Fibroblast of the conjunctiva (primary cell): ENCODE data around the gene VPS16.
"Not testable (repeated sequence)": the region's sequence is repeated elsewhere in the genome, so short reads cannot be mapped to it uniquely, and the experiment has no call there.

ENCODE experiments used
- DNase-seq: peaks from one replicate; pipeline ENCODE4 v3.0.0-alpha.2; 2010; ENCODE audit warnings: low read depth

Gene VPS16

DNA sequence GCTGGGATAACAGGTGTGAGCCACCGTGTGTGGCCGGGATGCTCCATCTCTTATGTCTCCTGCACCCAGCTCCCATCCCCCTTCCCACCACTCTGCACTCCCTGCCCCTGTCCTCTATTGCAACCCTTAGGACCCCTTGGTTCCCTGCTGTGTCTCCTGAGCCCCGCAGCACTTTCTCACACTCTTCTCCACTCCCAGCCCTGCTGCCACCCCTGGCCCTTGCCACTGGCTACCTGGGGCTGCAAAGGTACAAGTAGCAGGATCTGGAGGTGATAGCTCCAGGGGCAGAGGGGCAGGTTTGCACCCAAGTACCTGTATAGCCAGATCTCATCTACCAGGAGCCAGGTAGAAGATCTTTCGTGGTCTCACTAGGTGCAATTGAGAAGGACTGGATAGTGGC, 33.5 kb upstream of the VPS16 start:
- no peak for DNase-seq

DNA sequence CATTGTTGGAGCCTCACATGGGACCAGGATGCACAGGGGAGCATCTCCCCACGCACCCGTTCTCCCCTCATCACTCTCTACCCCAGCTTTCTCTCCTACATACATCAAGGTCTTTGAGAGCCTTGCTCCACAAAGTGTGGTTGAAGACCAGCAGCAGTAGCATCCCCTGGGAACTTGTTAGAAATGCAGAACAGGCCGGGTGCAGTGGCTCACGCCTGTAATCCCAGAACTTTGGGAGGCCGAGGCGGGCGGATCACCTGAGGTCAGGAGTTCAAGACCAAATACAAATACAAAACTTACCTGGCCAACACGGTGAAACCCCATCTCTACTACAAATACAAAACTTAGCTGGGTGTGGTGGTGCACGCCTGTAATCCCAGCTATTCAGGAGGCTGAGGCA, 32.6 kb upstream of the VPS16 start:
- DNase-seq = not testable (repeated sequence)

DNA sequence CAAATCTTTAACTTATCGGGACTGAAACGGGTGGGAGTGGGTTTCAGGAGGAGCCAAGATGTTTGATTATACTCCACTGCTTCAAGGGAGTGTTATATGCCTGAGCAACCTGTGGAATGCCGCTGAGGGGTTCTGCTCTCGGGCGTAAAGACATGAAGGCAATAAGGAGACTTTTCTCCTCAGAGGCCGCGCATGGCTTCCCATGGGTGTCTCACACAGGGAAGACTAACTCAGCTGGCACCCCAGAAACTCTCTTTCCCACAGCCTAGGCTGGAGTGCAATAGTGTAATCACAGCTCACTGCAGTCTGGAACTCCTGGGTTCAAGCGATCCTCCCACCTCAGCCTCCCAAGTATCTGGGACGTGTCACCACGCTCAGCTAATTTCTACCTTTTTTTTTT, 30.9 kb upstream of the VPS16 start:
- no peak for DNase-seq

- DNase-seq = no peak
Observed at GRCh38 chr20:2812189-2812588, 28.4 kb upstream of the VPS16 start.

DNA sequence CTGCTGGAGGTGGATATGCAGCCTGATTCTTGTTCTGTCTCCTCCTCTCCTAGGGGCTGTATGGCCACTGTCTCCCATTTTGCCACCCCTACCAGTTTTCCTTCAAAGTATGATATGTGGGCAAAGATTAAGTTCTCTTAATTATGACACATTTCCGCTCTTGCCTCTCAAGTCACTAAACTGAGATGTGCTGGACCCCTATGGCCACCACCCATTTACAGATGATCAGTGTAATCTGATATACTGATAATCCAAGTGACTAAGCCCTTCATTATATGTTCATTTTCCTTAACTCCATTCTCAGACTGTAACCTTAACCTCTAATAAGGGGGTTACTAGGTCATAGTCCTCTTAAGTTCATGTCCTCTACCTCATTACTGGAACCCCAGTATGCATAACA, 26.5 kb upstream of the VPS16 start:
- DNase-seq = no peak

GRCh38 chr20:2814587-2815051, 25.9 kb upstream of the VPS16 start, which contains the start of gene C20orf141:
C20orf141 (plus strand) TSS chr20:2814987; CDS start chr20:2815185, 198 bp downstream.
- peak; percentile 98 for DNase-seq

GRCh38 chr20:2815242-2815900, 25.2 kb upstream of the VPS16 start:
- no peak for DNase-seq

DNA sequence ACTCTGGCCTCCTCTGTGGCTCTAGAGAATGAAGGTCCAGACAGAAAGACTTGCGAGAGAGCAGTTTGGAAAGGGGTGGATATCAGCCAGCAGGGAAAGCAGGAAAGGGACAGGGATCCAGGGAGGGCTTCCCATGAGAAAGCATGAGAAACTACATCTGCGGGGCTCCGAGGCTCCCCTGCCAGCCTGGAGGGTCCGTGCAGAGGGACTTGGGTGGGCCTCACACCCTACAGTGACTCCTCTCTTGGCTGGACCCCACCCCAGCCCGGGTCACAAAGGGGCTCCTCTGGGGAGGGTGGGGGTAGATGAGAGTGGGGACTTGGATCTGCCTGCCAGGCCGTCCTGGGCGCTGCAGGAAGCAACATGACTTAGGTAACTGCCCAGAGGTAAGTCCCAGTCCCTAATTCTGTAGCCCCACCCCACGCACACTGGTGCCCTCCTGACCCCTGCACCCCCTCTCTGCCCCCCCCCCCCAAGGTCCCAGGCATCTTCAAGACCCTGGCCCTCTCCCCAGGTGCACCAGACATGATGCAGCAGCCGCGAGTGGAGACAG, 24.4 kb upstream of the VPS16 start, which contains the start of gene TMEM239:
TSS of gene TMEM239 (plus strand) at position 335 of the 553 bp plus-strand sequence. CDS start at position 526, 191 bp downstream.
- no peak for DNase-seq

GRCh38 chr20:2816583-2817340, 23.8 kb upstream of the VPS16 start:
- DNase-seq = no peak

DNA sequence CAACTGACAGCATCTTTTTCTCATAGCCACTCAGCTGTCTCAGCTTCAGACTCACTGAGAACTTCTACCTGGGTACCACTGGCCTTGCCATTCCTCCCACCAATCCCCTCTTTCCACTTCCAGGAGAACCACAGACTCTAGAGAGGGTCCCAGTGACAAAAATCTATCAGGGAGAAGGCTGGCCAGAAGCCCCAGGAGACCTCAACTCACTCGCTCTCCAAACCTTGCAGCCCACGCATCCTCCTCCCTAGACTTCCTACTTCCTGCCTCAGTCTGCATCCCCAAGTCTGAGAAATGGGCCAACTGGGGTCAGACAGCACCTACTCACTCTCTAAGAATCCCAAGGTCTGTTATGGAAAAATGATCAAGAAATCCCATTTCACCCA, 23.2 kb upstream of the VPS16 start:
- DNase-seq = no peak

DNA sequence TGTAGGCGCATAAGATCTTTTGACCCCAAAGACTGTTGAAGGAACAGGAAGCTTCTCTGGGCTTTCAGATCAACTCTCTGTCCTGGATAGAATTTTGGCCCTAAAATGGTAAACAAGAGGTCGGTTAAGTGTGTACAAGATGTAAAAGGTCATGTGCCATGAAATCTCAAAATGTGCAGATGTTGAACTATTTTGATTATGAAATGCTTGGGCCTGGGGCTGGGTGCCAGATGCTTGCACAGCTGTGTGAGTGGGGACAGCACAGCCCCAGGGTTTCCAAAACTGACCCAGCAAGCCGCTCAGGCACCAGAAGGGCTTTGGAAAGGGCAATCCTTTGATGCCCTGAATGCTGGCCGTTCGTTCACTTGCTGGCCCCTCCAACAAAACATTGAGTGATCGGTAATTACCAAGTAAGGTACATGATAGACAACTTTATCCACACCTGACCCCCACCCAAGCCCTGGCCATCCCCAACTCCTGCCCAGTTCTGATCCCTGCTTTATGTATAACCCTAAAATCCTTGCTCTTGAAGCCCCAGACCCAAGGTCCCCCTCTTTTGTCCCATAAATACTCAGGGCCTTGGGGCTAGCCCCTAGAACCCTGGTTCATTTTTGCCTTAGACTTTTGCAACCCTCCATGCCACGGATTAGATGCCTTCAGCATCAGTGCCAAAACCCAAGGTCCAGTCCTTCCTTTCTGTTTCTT, 22.5 kb upstream of the VPS16 start:
- no peak for DNase-seq

DNA sequence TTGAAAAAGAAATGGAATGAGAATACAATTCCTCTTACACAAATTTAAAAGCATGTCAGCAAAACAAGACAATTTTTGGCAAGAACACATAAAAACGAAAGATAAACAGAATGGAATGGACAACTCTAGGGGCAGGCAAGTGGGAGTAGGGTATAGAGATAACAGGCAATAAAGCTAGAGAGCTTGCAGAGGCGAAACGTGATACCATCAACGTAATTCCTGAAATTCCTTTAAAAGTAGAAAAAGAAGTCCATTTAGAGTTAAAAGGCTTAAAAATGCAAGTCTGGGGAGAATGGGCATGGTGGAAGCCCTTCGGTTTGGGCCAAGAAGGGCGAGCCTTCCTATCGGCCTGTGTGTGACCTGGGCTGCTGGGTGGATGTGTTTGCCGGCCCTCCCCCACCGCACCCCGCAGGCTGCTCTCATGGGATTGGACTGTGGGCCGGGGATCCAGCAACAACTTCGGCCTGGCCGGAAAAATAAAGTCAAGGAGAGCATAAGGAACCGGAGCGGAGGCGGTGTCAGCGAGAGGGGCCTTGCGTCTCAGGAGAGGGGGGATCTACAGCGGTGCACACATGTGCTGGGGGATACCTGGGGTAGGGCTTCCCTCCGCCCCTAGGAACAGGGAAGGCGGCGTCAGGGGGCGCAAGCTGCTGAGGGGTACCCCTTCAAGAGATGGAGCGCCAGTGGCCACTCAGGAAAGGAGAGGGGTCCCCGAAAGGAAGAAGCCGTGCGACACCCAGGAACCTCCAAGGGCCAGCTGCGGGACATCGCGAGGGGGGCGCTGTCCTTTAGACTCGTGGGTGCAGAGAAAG, 20.3 kb upstream of the VPS16 start:
- DNase-seq = no peak

- no peak for DNase-seq
Observed at GRCh38 chr20:2820896-2821869, 19.4 kb upstream of the VPS16 start.

GRCh38 chr20:2822073-2822472, 18.5 kb upstream of the VPS16 start:
- no peak for DNase-seq

DNA sequence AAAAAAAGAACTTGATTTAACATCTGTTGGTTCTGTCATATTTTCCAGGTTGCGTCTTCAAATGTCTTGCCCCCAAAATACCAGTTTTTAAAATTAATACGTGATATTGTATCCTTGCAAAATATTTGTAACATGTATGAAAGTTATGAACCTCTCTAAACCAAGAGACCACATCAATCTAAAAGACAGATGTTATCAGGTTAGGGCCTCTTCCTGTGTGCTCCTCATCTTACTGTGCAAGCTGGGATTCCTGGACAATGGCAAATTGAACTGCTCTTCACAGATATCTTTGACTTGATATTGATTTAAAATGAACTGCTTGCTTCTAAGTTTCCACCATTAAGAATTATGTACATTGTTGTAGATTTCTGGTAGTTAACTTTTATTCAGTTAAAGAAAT, 14.8 kb upstream of the VPS16 start:
- DNase-seq = no peak

GRCh38 chr20:2826655-2827054, 13.9 kb upstream of the VPS16 start:
- no peak for DNase-seq

DNA sequence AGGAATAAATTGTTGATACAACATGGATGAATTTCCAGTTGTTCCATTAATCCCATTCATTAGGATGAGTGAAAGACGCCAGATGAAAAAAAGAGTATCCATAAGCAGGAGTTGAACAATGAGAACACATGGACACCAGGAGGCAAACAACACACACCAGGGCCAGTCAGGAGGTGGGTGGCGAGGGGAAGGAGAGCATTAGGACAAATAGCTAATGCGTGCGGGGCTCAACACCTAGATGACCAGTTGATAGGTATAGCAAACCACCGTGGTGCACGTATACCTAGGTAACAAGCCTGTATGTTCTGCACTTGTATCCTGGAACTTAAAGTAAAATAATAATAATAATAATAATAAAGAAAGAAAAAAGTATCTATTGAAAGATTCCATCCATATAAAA, 11.2 kb upstream of the VPS16 start:
- no peak for DNase-seq

DNA sequence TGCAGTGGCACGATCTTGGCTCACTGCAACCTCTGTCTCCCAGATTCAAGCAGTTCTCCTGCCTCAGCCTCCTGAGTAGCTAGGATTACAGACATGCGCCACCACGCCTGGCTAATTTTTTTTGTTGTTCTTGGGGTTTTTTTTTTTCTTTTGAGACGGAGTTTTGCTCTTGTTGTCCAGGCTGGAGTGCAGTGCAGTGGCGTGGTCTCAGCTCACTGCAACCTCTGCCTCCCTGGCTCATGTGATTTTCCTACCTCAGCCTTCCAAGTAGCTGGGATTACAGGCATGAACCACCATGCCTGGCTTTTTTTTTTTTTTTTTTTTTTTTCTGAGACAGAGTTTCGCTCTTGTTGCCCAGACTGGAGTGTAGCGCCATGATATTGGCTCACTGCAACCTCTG, 9.3 kb upstream of the VPS16 start:
- DNase-seq = not testable (repeated sequence)

DNA sequence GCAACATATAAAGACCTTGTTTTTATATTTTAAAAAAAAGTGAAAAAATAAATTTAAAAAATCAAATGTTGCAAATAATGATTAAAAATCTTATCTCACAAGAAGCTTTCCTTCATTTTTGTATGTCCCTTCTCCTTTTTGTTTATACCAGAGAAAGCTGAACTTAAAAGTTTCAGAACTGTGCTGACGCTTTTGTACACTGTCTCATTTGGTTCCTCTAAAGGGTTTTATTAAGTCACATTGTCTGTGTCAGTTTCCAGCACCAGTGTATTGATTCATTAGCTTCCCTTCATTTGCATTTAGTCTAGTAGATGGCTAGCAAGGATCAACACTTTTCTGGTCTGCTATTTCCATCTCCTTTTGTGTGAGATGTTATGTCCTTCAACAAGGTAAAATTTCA, 6.8 kb upstream of the VPS16 start:
- DNase-seq = no peak

DNA sequence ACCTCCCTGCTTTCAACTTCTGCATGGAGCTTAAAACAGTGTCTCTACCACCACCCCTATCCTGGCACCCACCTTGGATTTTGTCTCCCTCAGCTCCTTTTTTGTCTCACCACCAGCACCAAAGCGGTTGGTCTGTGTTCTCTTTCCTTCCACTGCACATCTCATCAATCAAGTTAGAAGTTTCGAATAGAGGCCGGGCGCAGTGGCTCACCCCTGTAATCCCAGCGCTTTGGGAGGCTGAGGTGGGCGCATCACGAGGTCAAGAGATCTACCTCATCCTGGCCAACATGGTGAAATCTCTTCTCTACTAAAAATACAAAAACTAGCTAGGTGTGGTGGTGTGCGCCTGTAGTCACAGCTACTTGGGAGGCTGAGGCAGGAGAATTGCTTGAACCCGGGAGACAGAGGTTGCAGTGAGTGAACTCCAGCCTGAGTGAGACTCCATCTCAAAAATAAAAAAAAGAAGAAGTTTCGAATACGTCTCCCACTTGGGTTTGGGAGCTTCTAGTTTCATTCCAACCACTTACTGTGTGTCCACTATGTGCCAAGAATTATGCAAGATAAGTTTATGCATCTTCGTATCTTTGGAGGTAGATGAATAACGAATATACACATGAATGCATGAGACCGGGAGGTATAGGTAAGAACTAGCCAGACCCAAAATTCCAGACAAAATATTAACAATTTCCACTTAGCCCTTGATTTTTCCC, 6.0 kb upstream of the VPS16 start:
- no peak for DNase-seq
